ENCODE measurements around the gene FHIP2A.

DNA sequence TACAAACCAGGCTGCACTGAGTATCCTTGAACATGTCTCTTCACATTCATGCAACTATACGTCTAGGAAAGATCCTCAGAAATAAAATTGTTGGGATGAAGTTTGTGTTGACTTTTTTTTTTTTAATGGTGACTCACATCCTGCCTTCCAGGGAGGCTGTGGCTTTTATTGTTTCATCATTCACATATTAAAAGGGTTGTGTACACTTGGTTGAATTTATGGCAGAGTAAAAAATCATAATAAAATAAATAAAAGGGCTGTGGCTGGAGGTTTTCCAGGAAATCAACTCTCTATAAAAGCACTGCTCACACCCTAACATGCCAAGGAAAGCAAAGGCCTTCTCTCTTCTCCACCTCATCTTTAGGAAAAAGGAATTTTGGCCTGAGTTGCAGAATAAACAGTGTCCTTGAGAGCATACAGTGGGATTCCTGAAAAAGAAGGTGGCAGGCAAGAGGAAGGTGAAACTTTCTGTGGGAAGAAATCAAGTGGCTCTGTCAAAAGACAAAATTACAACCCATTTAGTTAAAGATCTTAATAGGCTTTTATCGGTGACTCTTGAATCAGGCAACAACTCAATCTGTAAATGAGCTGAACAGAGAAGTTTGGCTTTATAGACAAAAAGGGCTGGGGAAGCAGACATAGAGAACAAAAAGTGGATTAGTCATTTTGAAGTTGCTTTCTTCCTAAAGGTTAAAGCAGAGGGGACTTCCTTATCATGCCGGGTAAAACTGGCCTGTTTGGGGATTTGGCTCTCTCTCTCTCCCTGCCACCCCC, 41.6 kb upstream of the FHIP2A start:
- TF ChIP-seq, protein P1, sequence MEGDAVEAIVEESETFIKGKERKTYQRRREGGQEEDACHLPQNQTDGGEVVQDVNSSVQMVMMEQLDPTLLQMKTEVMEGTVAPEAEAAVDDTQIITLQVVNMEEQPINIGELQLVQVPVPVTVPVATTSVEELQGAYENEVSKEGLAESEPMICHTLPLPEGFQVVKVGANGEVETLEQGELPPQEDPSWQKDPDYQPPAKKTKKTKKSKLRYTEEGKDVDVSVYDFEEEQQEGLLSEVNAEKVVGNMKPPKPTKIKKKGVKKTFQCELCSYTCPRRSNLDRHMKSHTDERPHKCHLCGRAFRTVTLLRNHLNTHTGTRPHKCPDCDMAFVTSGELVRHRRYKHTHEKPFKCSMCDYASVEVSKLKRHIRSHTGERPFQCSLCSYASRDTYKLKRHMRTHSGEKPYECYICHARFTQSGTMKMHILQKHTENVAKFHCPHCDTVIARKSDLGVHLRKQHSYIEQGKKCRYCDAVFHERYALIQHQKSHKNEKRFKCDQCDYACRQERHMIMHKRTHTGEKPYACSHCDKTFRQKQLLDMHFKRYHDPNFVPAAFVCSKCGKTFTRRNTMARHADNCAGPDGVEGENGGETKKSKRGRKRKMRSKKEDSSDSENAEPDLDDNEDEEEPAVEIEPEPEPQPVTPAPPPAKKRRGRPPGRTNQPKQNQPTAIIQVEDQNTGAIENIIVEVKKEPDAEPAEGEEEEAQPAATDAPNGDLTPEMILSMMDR (IDR thresholded peaks at IDR 0.05) = no peak
- TF ChIP-seq POLR2A (IDR thresholded peaks at IDR 0.05) (no peak), EP300 (IDR thresholded peaks at IDR 0.05) (no peak)
